HEK293 (cell line): Measurements from ENCODE around the gene NOS2.

Experiments
- KLF1 ChIP-seq: fragments of 450-650 bp; formaldehyde crosslinking; IDR thresholded peaks from 2 replicates; pipeline ENCODE4 v1.5.1; 2016; ENCODE audit warnings: missing biosample characterization, missing genetic modification characterization
- TRIM28 ChIP-seq: IDR thresholded peaks from 2 replicates; pipeline ENCODE4 v1.6.1; 2011; ENCODE audit warnings: low read length, control low read depth, borderline replicate concordance
- YY1 ChIP-seq: fragments of 450-650 bp; formaldehyde crosslinking; IDR thresholded peaks from 2 replicates; pipeline ENCODE4 v1.5.1; 2018; ENCODE audit warnings: missing biosample characterization, missing genetic modification characterization
- ZNF121 ChIP-seq: fragments of 450-650 bp; formaldehyde crosslinking; IDR thresholded peaks from 2 replicates; pipeline ENCODE4 v1.5.1; 2016; ENCODE audit warnings: missing biosample characterization, missing genetic modification characterization
- ZNF274 ChIP-seq, 2 experiments: fragments of 200-500 bp in 1 of 2; fragments of 450-650 bp in 1 of 2; sonication (Bioruptor generic) in 1 of 2; formaldehyde crosslinking in 1 of 2; IDR thresholded peaks; 2 replicates each; pipeline versions ENCODE4 v1.5.1 to v1.6.1; 2014 to 2016; ENCODE audit warnings: borderline replicate concordance in 1 of 2, inconsistent platforms in 1 of 2, low read length in 1 of 2, missing biosample characterization in 1 of 2, missing genetic modification characterization in 1 of 2
- ZNF398 ChIP-seq: fragments of 450-650 bp; formaldehyde crosslinking; IDR thresholded peaks from 2 replicates; pipeline ENCODE4 v1.5.1; 2017; ENCODE audit warnings: missing biosample characterization, missing genetic modification characterization
- TF ChIP-seq, protein P1 (sequence below): fragments of 450-650 bp; formaldehyde crosslinking; IDR thresholded peaks from 2 replicates; pipeline ENCODE4 v1.5.1; 2016; ENCODE audit warnings: missing biosample characterization, missing genetic modification characterization
- TF ChIP-seq, protein P2 (sequence below): fragments of 450-650 bp; formaldehyde crosslinking; IDR thresholded peaks from 2 replicates; pipeline ENCODE4 v1.5.1; 2016; ENCODE audit warnings: missing biosample characterization, missing genetic modification characterization, low read depth

DNA sequence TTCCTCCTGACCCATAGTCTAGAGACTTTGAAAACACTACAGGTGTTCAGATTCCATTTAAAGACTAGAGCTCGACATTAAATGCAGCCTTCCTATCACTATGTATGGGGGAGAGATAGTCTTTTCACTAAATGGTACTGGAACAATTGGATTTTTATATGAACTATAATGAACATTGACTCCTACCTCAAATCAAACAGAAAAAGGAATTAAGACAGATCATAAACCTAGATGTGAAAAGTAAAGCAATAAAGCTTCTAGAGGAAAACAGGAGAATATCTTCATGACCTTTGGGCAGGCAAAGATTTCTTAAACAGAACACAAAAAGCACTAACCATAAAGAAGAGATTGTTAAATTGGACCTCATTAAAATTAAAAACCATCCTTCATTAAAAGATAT, 18.8 kb upstream of the NOS2 start:
- TF ChIP-seq, protein P1, sequence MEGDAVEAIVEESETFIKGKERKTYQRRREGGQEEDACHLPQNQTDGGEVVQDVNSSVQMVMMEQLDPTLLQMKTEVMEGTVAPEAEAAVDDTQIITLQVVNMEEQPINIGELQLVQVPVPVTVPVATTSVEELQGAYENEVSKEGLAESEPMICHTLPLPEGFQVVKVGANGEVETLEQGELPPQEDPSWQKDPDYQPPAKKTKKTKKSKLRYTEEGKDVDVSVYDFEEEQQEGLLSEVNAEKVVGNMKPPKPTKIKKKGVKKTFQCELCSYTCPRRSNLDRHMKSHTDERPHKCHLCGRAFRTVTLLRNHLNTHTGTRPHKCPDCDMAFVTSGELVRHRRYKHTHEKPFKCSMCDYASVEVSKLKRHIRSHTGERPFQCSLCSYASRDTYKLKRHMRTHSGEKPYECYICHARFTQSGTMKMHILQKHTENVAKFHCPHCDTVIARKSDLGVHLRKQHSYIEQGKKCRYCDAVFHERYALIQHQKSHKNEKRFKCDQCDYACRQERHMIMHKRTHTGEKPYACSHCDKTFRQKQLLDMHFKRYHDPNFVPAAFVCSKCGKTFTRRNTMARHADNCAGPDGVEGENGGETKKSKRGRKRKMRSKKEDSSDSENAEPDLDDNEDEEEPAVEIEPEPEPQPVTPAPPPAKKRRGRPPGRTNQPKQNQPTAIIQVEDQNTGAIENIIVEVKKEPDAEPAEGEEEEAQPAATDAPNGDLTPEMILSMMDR (tag by site-specific recombination) = no peak
- TF ChIP-seq YY1 (tag by site-specific recombination) (no peak), ZNF274 (IDR thresholded peaks at IDR 0.05; ENCODE audit: low read length) (no peak), ZNF274 (tag by site-specific recombination; IDR thresholded peaks at IDR 0.05; ENCODE audit: borderline replicate concordance) (no peak), ZNF398 (tag by site-specific recombination) (no peak), ZNF121 (no peak), TRIM28 (no peak), KLF1 (tag by site-specific recombination) (no peak)
- TF ChIP-seq, protein P2, sequence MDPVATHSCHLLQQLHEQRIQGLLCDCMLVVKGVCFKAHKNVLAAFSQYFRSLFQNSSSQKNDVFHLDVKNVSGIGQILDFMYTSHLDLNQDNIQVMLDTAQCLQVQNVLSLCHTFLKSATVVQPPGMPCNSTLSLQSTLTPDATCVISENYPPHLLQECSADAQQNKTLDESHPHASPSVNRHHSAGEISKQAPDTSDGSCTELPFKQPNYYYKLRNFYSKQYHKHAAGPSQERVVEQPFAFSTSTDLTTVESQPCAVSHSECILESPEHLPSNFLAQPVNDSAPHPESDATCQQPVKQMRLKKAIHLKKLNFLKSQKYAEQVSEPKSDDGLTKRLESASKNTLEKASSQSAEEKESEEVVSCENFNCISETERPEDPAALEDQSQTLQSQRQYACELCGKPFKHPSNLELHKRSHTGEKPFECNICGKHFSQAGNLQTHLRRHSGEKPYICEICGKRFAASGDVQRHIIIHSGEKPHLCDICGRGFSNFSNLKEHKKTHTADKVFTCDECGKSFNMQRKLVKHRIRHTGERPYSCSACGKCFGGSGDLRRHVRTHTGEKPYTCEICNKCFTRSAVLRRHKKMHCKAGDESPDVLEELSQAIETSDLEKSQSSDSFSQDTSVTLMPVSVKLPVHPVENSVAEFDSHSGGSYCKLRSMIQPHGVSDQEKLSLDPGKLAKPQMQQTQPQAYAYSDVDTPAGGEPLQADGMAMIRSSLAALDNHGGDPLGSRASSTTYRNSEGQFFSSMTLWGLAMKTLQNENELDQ = no peak
